HepG2 (cell line): ENCODE results near the gene KLHDC8B. TPM values are rescaled to one million over a fixed set of nuclear protein-coding genes. Genes with fewer than 3 reads are reported as not detected.

Experiments used
- CCAR2 ChIP-seq: fragments of 200-400 bp; formaldehyde crosslinking; optimal IDR thresholded peaks from 2 replicates; pipeline ENCODE3; 2018; ENCODE audit warnings: low read depth, mild to moderate bottlenecking, low read length, moderate library complexity
- ELF4 ChIP-seq: sonication (generic); formaldehyde crosslinking; IDR thresholded peaks from 2 replicates; pipeline ENCODE4 v1.5.0; 2020; ENCODE audit warnings: missing genetic modification reagents, mild to moderate bottlenecking, moderate library complexity, borderline replicate concordance
- EZH2 ChIP-seq: conservative IDR thresholded peaks from 2 replicates; pipeline ENCODE4 v1.6.1; 2012; ENCODE audit warnings: mild to moderate bottlenecking, low read depth, low read length, moderate library complexity
- FOXO1 ChIP-seq: sonication (generic); formaldehyde crosslinking; IDR thresholded peaks from 2 replicates; pipeline ENCODE4 v1.4.0; 2020; ENCODE audit warnings: missing genetic modification reagents
- HOXA3 ChIP-seq: sonication (generic); formaldehyde crosslinking; IDR thresholded peaks from 2 replicates; pipeline ENCODE4 v1.5.0; 2020; ENCODE audit warnings: missing genetic modification reagents
- MAF1 ChIP-seq: sonication (generic); formaldehyde crosslinking; IDR thresholded peaks from 2 replicates; pipeline ENCODE4 v1.5.0; 2020; ENCODE audit warnings: missing genetic modification reagents, borderline replicate concordance
- MAZ ChIP-seq, 2 experiments: sonication (generic) in 1 of 2; formaldehyde crosslinking in 1 of 2; IDR thresholded peaks; 2 replicates each; pipeline versions ENCODE4 v1.5.0 to v1.6.1; 2012 to 2020; ENCODE audit warnings: low read depth in 2 of 2, mild to moderate bottlenecking in 2 of 2, borderline replicate concordance in 1 of 2, improper control_type of control experiment in 1 of 2, low read length in 1 of 2, missing genetic modification reagents in 1 of 2, moderate library complexity in 1 of 2
- MLLT10 ChIP-seq: sonication (generic); formaldehyde crosslinking; IDR thresholded peaks from 2 replicates; pipeline ENCODE4 v1.4.0; 2020; ENCODE audit warnings: missing genetic modification reagents
- MTA3 ChIP-seq: sonication (generic); formaldehyde crosslinking; IDR thresholded peaks from 2 replicates; pipeline ENCODE4 v1.4.0; 2020; ENCODE audit warnings: missing genetic modification reagents
- PITX1 ChIP-seq: sonication (generic); formaldehyde crosslinking; IDR thresholded peaks from 2 replicates; pipeline ENCODE4 v1.5.1; 2020; ENCODE audit warnings: mild to moderate bottlenecking, missing genetic modification reagents
- POLR2AphosphoS2 ChIP-seq: IDR thresholded peaks from 2 replicates; pipeline ENCODE4 v1.6.1; 2011; ENCODE audit warnings: low read depth, low read length, improper control_type of control experiment
- RAD21 ChIP-seq: fragments of 450-650 bp; formaldehyde crosslinking; IDR thresholded peaks from 2 replicates; pipeline ENCODE4 v1.5.0; 2020; ENCODE audit warnings: mild to moderate bottlenecking
- SMARCE1 ChIP-seq: fragments of 450-650 bp; IDR thresholded peaks from 2 replicates; pipeline ENCODE4 v1.6.1; 2017; ENCODE audit warnings: borderline replicate concordance
- TCF7 ChIP-seq: sonication (generic); IDR thresholded peaks from 2 replicates; pipeline ENCODE4 v1.6.1; 2016; ENCODE audit warnings: antibody characterized with exemption, low read depth
- XRCC5 ChIP-seq: fragments of 200-400 bp; formaldehyde crosslinking; optimal IDR thresholded peaks from 2 replicates; pipeline ENCODE3; 2017; ENCODE audit warnings: mild to moderate bottlenecking, low read length
- ZBTB3 ChIP-seq: sonication (generic); formaldehyde crosslinking; IDR thresholded peaks from 2 replicates; pipeline ENCODE4 v1.4.0; 2020; ENCODE audit warnings: low read depth, mild to moderate bottlenecking, moderate library complexity, missing genetic modification reagents, borderline replicate concordance
- ZFP62 ChIP-seq: sonication (generic); formaldehyde crosslinking; IDR thresholded peaks from 2 replicates; pipeline ENCODE4 v1.4.0; 2020; ENCODE audit warnings: missing genetic modification reagents
- ZFYVE20 ChIP-seq: sonication (generic); formaldehyde crosslinking; IDR thresholded peaks from 2 replicates; pipeline ENCODE4 v1.8.0; 2023; ENCODE audit warnings: low read depth, mild to moderate bottlenecking, moderate library complexity, missing genetic modification reagents, borderline replicate concordance
- ZNF569 ChIP-seq: sonication (generic); formaldehyde crosslinking; IDR thresholded peaks from 2 replicates; pipeline ENCODE4 v1.5.0; 2020; ENCODE audit warnings: mild to moderate bottlenecking, missing genetic modification reagents, moderate library complexity, borderline replicate concordance
- ZNF7 ChIP-seq: IDR thresholded peaks from 2 replicates; pipeline ENCODE4 v1.6.1; 2016; ENCODE audit warnings: missing biosample characterization, missing genetic modification reagents
- ZNF703 ChIP-seq: sonication (generic); formaldehyde crosslinking; IDR thresholded peaks from 2 replicates; pipeline ENCODE4 v1.5.1; 2020; ENCODE audit warnings: missing genetic modification reagents, mild to moderate bottlenecking, moderate library complexity, borderline replicate concordance
- ZNF746 ChIP-seq: sonication (generic); formaldehyde crosslinking; IDR thresholded peaks from 2 replicates; pipeline ENCODE4 v1.8.0; 2022; ENCODE audit warnings: mild to moderate bottlenecking, missing genetic modification reagents
- ZNF775 ChIP-seq: sonication (generic); formaldehyde crosslinking; IDR thresholded peaks from 2 replicates; pipeline ENCODE4 v1.4.0; 2020; ENCODE audit warnings: missing genetic modification reagents, mild to moderate bottlenecking, moderate library complexity, borderline replicate concordance
- polyA plus RNA-seq, 8 experiments: library from polyadenylated mRNA; depleted of rRNA in 3 of 8; stranded (reverse) in 7 of 8; unstranded in 1 of 8; fragments of >200 nt; fragmentation: Illumina TruSeq in 4 of 8; extraction: Trizol in 4 of 8; gene quantifications; 2 replicates each; pipeline versions ENCODE4 v1.2.1 to v1.2.3, GENCODE V29; 2011 to 2016; ENCODE audit warnings: low read depth in 4 of 8, missing spikeins in 1 of 8, mixed read lengths in 1 of 8; ENCODE audit not compliant: insufficient read depth in 1 of 8
- total RNA-seq, 5 experiments: library from RNA; depleted of rRNA; stranded (reverse); fragments of >200 nt; fragmentation: Illumina TruSeq; extraction: Trizol; gene quantifications; 2 replicates each; pipeline ENCODE4 v1.2.3, GENCODE V29; 2016; ENCODE audit warnings: low read depth in 1 of 5
- TF ChIP-seq, protein P1 (sequence below): IDR thresholded peaks from 2 replicates; pipeline ENCODE4 v1.6.1; 2018; ENCODE audit warnings: missing genetic modification reagents, mild to moderate bottlenecking, missing compliant biosample characterization
- TF ChIP-seq, protein P2 (sequence below): sonication (generic); formaldehyde crosslinking; IDR thresholded peaks from 2 replicates; pipeline ENCODE4 v1.5.1; 2020; ENCODE audit warnings: mild to moderate bottlenecking, missing genetic modification reagents, borderline replicate concordance
- TF ChIP-seq, protein P3 (sequence below): sonication (generic); formaldehyde crosslinking; IDR thresholded peaks from 2 replicates; pipeline ENCODE4 v1.5.0; 2020; ENCODE audit warnings: mild to moderate bottlenecking, missing genetic modification reagents

Gene KLHDC8B
- total and polyA plus RNA-seq, 2 of the 13 experiments (the other 11 are each of a cell fraction or from before 2014, with no cell fraction given) = 17.2 to 17.8 TPM

DNA sequence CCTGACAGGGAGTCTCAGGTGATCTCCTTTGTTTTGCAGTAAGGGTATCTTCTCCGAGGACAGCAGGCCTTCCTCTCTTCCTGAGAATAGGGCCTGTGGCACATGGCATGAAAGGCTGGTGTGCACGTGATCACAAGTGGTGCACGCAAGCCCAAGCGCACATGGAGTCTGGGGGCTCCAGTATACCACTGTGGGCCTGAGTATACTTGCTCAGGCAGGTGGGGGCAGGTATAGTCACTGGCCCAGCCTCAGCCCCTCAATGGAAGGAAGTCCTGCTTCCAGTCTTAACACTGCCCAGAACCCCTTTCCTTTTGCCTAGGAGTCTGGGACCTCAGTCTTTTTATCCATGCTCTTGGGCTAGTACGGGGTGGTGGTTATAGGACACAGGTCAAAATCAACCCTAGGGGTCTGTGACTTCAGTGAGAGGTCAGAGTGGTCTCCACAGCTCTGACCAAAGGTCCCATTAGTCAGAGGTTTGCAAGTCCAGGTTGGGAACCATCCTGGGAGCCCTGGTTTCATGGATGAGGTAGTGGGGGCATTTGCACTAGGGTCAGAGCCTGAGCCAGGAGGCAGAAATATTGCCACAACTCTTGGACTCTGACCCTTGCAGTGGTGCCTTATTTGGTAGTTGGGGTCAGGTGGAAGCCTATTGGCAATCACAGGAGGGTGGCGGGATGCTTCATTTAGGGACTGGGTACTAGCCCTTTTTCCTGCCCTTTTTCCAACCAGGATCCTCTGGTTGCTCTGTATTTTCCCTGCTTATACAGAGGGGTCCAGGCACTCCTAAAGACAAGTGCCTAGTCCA is 4.4 kb upstream of the KLHDC8B start (continued):
- TF ChIP-seq ZFYVE20 (CRISPR knock-in tag) (no peak), TCF7 (no peak), ZFP62 (CRISPR knock-in tag) (no peak), MAF1 (CRISPR knock-in tag) (no peak), EZH2 (no peak), POLR2AphosphoS2 (no peak), MLLT10 (CRISPR knock-in tag) (no peak), ZBTB3 (CRISPR knock-in tag) (no peak), MTA3 (CRISPR knock-in tag) (no peak), ZNF569 (CRISPR knock-in tag) (no peak), RAD21 (no peak), ZNF775 (no peak), MAZ (IDR thresholded peaks at IDR 0.05; ENCODE audit: borderline replicate concordance, low read depth, low read length) (no peak), MAZ (CRISPR knock-in tag; IDR thresholded peaks at IDR 0.05; ENCODE audit: low read depth) (no peak), ZNF746 (peak; percentile 25; the same call in 1 of the 2 replicates), CCAR2 (no peak), ELF4 (CRISPR knock-in tag) (no peak), ZNF7 (CRISPR knock-in tag) (no peak), PITX1 (peak; percentile 56; the same call in 1 of the 2 replicates), SMARCE1 (no peak), HOXA3 (CRISPR knock-in tag) (no peak; the same call in 1 of the 2 replicates), FOXO1 (CRISPR knock-in tag) (no peak), XRCC5 (no peak), ZNF703 (CRISPR knock-in tag) (no peak)
- TF ChIP-seq, protein P1, sequence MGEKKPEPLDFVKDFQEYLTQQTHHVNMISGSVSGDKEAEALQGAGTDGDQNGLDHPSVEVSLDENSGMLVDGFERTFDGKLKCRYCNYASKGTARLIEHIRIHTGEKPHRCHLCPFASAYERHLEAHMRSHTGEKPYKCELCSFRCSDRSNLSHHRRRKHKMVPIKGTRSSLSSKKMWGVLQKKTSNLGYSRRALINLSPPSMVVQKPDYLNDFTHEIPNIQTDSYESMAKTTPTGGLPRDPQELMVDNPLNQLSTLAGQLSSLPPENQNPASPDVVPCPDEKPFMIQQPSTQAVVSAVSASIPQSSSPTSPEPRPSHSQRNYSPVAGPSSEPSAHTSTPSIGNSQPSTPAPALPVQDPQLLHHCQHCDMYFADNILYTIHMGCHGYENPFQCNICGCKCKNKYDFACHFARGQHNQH (CRISPR knock-in tag) = no peak
- TF ChIP-seq, protein P2, sequence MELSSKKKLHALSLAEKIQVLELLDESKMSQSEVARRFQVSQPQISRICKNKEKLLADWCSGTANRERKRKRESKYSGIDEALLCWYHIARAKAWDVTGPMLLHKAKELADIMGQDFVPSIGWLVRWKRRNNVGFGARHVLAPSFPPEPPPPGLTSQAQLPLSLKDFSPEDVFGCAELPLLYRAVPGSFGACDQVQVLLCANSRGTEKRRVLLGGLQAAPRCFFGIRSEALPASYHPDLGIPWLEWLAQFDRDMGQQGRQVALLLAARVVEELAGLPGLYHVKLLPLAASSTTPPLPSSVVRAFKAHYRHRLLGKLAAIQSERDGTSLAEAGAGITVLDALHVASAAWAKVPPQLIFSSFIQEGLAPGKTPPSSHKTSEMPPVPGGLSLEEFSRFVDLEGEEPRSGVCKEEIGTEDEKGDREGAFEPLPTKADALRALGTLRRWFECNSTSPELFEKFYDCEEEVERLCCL = 0 out of 2 replicates have a peak, but pooled peaks have one; percentile 29
- TF ChIP-seq, protein P3, sequence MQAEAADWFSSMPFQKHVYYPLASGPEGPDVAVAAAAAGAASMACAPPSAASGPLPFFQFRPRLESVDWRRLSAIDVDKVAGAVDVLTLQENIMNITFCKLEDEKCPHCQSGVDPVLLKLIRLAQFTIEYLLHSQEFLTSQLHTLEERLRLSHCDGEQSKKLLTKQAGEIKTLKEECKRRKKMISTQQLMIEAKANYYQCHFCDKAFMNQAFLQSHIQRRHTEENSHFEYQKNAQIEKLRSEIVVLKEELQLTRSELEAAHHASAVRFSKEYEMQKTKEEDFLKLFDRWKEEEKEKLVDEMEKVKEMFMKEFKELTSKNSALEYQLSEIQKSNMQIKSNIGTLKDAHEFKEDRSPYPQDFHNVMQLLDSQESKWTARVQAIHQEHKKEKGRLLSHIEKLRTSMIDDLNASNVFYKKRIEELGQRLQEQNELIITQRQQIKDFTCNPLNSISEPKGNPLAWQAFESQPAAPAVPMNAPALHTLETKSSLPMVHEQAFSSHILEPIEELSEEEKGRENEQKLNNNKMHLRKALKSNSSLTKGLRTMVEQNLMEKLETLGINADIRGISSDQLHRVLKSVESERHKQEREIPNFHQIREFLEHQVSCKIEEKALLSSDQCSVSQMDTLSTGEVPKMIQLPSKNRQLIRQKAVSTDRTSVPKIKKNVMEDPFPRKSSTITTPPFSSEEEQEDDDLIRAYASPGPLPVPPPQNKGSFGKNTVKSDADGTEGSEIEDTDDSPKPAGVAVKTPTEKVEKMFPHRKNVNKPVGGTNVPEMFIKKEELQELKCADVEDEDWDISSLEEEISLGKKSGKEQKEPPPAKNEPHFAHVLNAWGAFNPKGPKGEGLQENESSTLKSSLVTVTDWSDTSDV (CRISPR knock-in tag) = no peak
